Body of pancreas (tissue), 4 donors: Measurements from ENCODE around the gene EPN3. TPM values are rescaled to one million over a fixed set of nuclear protein-coding genes. Genes with fewer than 3 reads are reported as not detected.

Source experiments
- ATAC-seq: fragments of 150-250 bp; one replicate; pipeline ENCODE4 v1.9.1; 2016
- DNase-seq, 4 donors: peaks; one replicate each; pipeline ENCODE4 v3.0.0-alpha.2; 2019
- H3K27ac ChIP-seq, 4 donors: fragments of 200-600 bp; sonication (generic); 1 replicate in 3 of 4; 2 replicates in 1 of 4; pipeline versions ENCODE4 v1.5.1 to v1.6.1; 2016 to 2019; ENCODE audit warnings: mild to moderate bottlenecking in 1 of 4, mixed read lengths in 1 of 4, moderate library complexity in 1 of 4
- H3K27me3 ChIP-seq, 2 donors: fragments of 200-600 bp; sonication (generic); one replicate each; pipeline ENCODE4 v1.6.0; 2016; ENCODE audit warnings: mild to moderate bottlenecking in 1 of 2
- H3K36me3 ChIP-seq, 2 donors: fragments of 200-600 bp; sonication (generic); replicated peaks in 1 of 2; 2 replicates each; pipeline ENCODE4 v1.5.1; 2016; ENCODE audit warnings: low read depth in 2 of 2; ENCODE audit not compliant: insufficient read depth in 1 of 2
- H3K4me1 ChIP-seq: fragments of 200-600 bp; sonication (generic); one replicate; pipeline ENCODE4 v1.6.0; 2016
- H3K4me3 ChIP-seq, 2 donors: fragments of 200-600 bp; sonication (generic); 1 replicate in 1 of 2; 2 replicates in 1 of 2; pipeline ENCODE4 v1.5.1; 2016 to 2019
- H3K9me3 ChIP-seq, 3 donors: fragments of 200-600 bp; sonication (generic); 1 replicate in 2 of 3; 2 replicates in 1 of 3; pipeline ENCODE4 v1.5.1; 2016
- CTCF ChIP-seq, 7 experiments: fragments of 450-650 bp in 4 of 7; fragments of 200-600 bp in 3 of 7; sonication (generic) in 3 of 7; IDR thresholded peaks; one replicate each; pipeline ENCODE4 v1.5.1; 2016 to 2019; ENCODE audit warnings: antibody characterized with exemption in 7 of 7
- POLR2A ChIP-seq, 3 donors: fragments of 450-650 bp; IDR thresholded peaks; one replicate each; pipeline ENCODE4 v1.6.1; 2016; ENCODE audit warnings: antibody characterized with exemption in 3 of 3, mild to moderate bottlenecking in 2 of 3
- WGBS, 2 donors: methylation state at CpG; one replicate each; pipeline ENCODE4 v1.1.5; 2017; 5-methylcytosine and 5-hydroxymethylcytosine counted together
- intact Hi-C: fragments of 100-400 bp; cut with DNase I; formaldehyde crosslinking; loops from one replicate; pipeline ENCODE4 v1.15.1; 2023
- total RNA-seq, 2 donors: library from RNA; depleted of rRNA; stranded (reverse); fragments of >200 nt; gene quantifications; one replicate each; pipeline ENCODE4 v1.1.0, GENCODE V29; 2016

EPN3 gene
- total RNA-seq, 2 donors from 2014 or later = 11.9 to 20.1 TPM

- no peaks in the 10 kb centered on the region for H3K27me3 ChIP-seq
- H3K4me1 ChIP-seq = no peaks in the 10 kb centered on the region
- TF ChIP-seq POLR2A (IDR thresholded peaks at IDR 0.05) (no peak), CTCF (IDR thresholded peaks at IDR 0.05) (no peak)
- H3K36me3 ChIP-seq = no peaks in the 10 kb centered on the region
- ATAC-seq (no peak), DNase-seq (no peak)
- H3K27ac ChIP-seq = no peak overlapping the region
- WGBS, 2 donors = 97 to 98% methylated on average over 8 of the region's 8 CpGs
- H3K9me3 ChIP-seq = no peaks in the 10 kb centered on the region
- intact Hi-C loops = no loop called here
- no peak overlapping the region for H3K4me3 ChIP-seq
These were observed 36.6 kb upstream of the EPN3 start for GRCh38 chr17:50495918-50496317.

GRCh38 chr17:50498021-50498874, 34.3 kb upstream of the EPN3 start:
- no peak for DNase-seq
- WGBS, 2 donors = 63 to 76% methylated on average over 7 of the region's 7 CpGs

GRCh38 chr17:50499270-50499669, 33.3 kb upstream of the EPN3 start:
- no peaks in the 10 kb centered on the region for H3K9me3 ChIP-seq
- intact Hi-C loops = no loop called here
- DNase-seq (no peak), ATAC-seq (no peak)
- H3K36me3 ChIP-seq = no peaks in the 10 kb centered on the region
- H3K4me1 ChIP-seq = no peaks in the 10 kb centered on the region
- no peak overlapping the region for H3K4me3 ChIP-seq
- no peak overlapping the region for H3K27ac ChIP-seq
- TF ChIP-seq CTCF (IDR thresholded peaks at IDR 0.05) (no peak), POLR2A (IDR thresholded peaks at IDR 0.05) (no peak)
- H3K27me3 ChIP-seq = no peaks in the 10 kb centered on the region

More at GRCh38 chr17:50498021-50498874, 34.3 kb upstream of the EPN3 start:
- Histone ChIP-seq H3K4me3 (no peak overlapping the region), H3K9me3 (no peaks in the 10 kb centered on the region), H3K27me3 (no peaks in the 10 kb centered on the region), H3K4me1 (no peaks in the 10 kb centered on the region), H3K36me3 (no peaks in the 10 kb centered on the region), H3K27ac (no peak overlapping the region)
- no peak for ATAC-seq
- intact Hi-C loops = no loop called here
- no peak for TF ChIP-seq CTCF (IDR thresholded peaks at IDR 0.05)
- TF ChIP-seq POLR2A (IDR thresholded peaks at IDR 0.05) = no peak

GRCh38 chr17:50499721-50500120, 32.8 kb upstream of the EPN3 start:
- H3K27ac ChIP-seq = no peak overlapping the region
- H3K36me3 ChIP-seq = no peaks in the 10 kb centered on the region
- H3K4me3 ChIP-seq = no peak overlapping the region
- intact Hi-C loops = no loop called here
- H3K9me3 ChIP-seq = no peaks in the 10 kb centered on the region
- H3K4me1 ChIP-seq = no peaks in the 10 kb centered on the region
- DNase-seq (no peak), ATAC-seq (no peak)
- H3K27me3 ChIP-seq = no peaks in the 10 kb centered on the region
- TF ChIP-seq POLR2A (IDR thresholded peaks at IDR 0.05) (no peak), CTCF (IDR thresholded peaks at IDR 0.05) (no peak)
- WGBS, 2 donors = 94 to 97% methylated on average over 2 of the region's 2 CpGs

GRCh38 chr17:50501054-50501453, 31.5 kb upstream of the EPN3 start:
- ATAC-seq = peak; percentile 59

More at GRCh38 chr17:50501054-50501453, 31.5 kb upstream of the EPN3 start:
- TF ChIP-seq CTCF (IDR thresholded peaks at IDR 0.05) = peak in 6 of 7 experiments; percentile 22 to 53 (median 43)
- TF ChIP-seq POLR2A (IDR thresholded peaks at IDR 0.05) = no peak
- H3K4me1 ChIP-seq = no peaks in the 10 kb centered on the region
- peak in 3 of 4 donors; percentile 48 to 67 (median 58) for DNase-seq
- H3K4me3 ChIP-seq = no peak overlapping the region
- WGBS, 2 donors = 19 to 26% methylated on average over 5 of the region's 5 CpGs
- no peaks in the 10 kb centered on the region for H3K27me3 ChIP-seq
- H3K9me3 ChIP-seq = no peaks in the 10 kb centered on the region
- H3K36me3 ChIP-seq = no peaks in the 10 kb centered on the region
- intact Hi-C loops = no loop called here
- H3K27ac ChIP-seq = no peak overlapping the region
